D721Med (cell line): ENCODE measurements around the gene SYNGR3.

Experiments used
- DNase-seq: peaks from one replicate; pipeline ENCODE4 v3.0.0; 2011; ENCODE audit warnings: low spot score; ENCODE audit not compliant: insufficient read length
- FAIRE-seq: peaks from 2 replicates; lab custom pipeline; 2011; peaks lifted over from hg19 to GRCh38; lab: Jason Lieb, UNC
- CTCF ChIP-seq: IDR thresholded peaks from 2 replicates; pipeline ENCODE4 v1.5.1; 2012; ENCODE audit warnings: mild to moderate bottlenecking, control low read depth; ENCODE audit not compliant: insufficient read depth; ENCODE audit errors: missing control alignments

The SYNGR3 gene

GRCh38 chr16:1972490-1972877 lies 17.3 kb upstream of the SYNGR3 start:
- DNase-seq, result no peak
- TF ChIP-seq CTCF, result no peak
- FAIRE-seq, result no peak

GRCh38 chr16:1973461-1974156 lies 16.2 kb upstream of the SYNGR3 start:
- no peak for DNase-seq
- no peak for TF ChIP-seq CTCF
- FAIRE-seq, result no peak

GRCh38 chr16:1974157-1975070 lies 15.4 kb upstream of the SYNGR3 start:
- TF ChIP-seq CTCF, result no peak
- no peak for FAIRE-seq
- DNase-seq, result no peak

GRCh38 chr16:1975432-1976215 lies 14.1 kb upstream of the SYNGR3 start:
- DNase-seq (no peak), FAIRE-seq (no peak)
- TF ChIP-seq CTCF, result no peak

GRCh38 chr16:1976216-1976520 lies 13.6 kb upstream of the SYNGR3 start:
- no peak for DNase-seq
- no peak for FAIRE-seq
- TF ChIP-seq CTCF, result no peak

- DNase-seq, result no peak
- FAIRE-seq, result no peak
- no peak for TF ChIP-seq CTCF
These were observed 12.6 kb upstream of the SYNGR3 start for GRCh38 chr16:1976951-1977874.
